ENCODE results near the gene DPP6.

Gene DPP6

DNA sequence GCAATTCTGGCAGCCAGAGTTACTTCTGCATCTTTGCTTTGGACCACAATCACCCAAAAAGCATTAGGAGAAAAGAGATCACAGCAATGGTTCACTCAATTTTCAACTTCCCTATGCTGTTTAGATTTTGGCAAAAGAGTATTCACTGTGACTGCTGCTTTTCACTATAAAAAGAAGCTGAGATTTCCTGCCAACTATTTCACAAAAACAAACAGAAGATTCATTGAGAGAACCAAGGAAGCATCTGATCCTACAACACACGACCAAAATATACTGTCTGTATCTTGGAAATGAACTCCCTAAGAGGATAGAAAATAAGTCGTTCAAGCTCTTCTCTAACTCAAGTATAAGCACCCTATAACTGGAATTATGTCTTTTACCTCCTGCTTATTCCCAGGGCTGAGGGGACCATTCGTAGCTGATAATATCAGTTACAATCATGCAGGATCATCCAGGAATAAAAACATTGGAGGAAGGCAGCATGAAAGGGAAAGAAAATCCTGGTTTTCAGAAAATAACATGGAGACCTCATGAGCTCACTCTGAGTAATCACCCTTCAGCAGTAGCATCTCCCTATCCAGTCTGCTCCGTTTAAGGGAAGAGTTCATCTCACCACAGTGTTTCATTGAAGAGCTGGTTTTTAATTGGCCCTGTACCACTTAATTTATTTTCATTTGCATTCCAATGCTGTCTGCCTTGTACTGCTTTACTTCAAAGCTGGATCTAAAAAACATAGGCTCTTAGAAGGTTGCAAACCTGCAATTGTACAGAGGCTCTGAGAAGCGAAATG is 694.6 kb downstream of the DPP6 start:
- no peak for DNase-seq (ENCODE audit: extremely low read depth, insufficient read length)
- no peaks in the 10 kb centered on the region for H3K27me3 ChIP-seq (replicated peaks; ENCODE audit: control insufficient read depth, insufficient read depth, low read length)
- H3K4me3 ChIP-seq (replicated peaks; ENCODE audit: low read depth, low read length): no peak overlapping the region
- TF ChIP-seq, protein P1, sequence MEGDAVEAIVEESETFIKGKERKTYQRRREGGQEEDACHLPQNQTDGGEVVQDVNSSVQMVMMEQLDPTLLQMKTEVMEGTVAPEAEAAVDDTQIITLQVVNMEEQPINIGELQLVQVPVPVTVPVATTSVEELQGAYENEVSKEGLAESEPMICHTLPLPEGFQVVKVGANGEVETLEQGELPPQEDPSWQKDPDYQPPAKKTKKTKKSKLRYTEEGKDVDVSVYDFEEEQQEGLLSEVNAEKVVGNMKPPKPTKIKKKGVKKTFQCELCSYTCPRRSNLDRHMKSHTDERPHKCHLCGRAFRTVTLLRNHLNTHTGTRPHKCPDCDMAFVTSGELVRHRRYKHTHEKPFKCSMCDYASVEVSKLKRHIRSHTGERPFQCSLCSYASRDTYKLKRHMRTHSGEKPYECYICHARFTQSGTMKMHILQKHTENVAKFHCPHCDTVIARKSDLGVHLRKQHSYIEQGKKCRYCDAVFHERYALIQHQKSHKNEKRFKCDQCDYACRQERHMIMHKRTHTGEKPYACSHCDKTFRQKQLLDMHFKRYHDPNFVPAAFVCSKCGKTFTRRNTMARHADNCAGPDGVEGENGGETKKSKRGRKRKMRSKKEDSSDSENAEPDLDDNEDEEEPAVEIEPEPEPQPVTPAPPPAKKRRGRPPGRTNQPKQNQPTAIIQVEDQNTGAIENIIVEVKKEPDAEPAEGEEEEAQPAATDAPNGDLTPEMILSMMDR (IDR thresholded peaks at IDR 0.05; ENCODE audit: insufficient read depth, low read length, poor library complexity, severe bottlenecking): no peak
- no peaks in the 10 kb centered on the region for H3K36me3 ChIP-seq (ENCODE audit: control insufficient read depth, insufficient read depth, low read length)

DNA sequence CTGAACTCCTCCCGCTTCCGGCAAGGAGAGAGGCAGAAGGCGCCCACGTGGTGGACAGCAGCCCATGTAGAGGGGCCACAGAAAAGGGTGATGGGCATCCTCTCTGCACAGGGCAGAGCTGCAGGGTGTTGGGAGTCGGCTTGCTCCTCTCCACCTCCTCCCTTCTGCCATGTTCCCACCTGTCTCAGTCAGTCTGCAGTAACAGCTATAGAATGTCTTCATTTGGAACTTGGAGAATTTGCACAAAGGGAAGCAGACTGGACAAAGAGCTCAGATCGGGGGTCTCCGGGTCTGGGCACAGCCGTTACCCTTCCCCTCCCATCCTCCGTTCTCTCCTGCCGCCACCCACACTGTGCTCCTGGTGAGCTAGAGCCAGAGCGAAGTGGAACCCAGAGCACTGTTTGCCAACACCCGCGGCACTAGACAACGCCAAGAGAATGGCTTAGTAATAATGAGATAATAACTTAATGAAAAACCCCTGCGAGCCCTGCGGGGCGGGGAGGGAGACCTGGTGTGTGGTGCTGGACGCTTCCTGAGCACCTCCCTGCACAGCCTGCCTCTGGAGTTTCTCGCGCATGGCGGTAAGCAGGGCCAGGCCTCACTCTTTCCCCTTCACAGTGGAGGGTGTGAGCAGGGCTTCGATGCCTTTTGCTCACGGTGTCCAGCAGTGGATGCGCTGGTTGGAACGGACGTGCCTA is 696.0 kb downstream of the DPP6 start:
- Histone ChIP-seq H3K4me3 (replicated peaks; ENCODE audit: low read depth, low read length) (no peak overlapping the region), H3K36me3 (ENCODE audit: control insufficient read depth, insufficient read depth, low read length) (no peaks in the 10 kb centered on the region), H3K27me3 (replicated peaks; ENCODE audit: control insufficient read depth, insufficient read depth, low read length) (no peaks in the 10 kb centered on the region)
- no peak for DNase-seq (ENCODE audit: extremely low read depth, insufficient read length)
- TF ChIP-seq, protein P1 (IDR thresholded peaks at IDR 0.05; ENCODE audit: insufficient read depth, low read length, poor library complexity, severe bottlenecking): no peak

DNA sequence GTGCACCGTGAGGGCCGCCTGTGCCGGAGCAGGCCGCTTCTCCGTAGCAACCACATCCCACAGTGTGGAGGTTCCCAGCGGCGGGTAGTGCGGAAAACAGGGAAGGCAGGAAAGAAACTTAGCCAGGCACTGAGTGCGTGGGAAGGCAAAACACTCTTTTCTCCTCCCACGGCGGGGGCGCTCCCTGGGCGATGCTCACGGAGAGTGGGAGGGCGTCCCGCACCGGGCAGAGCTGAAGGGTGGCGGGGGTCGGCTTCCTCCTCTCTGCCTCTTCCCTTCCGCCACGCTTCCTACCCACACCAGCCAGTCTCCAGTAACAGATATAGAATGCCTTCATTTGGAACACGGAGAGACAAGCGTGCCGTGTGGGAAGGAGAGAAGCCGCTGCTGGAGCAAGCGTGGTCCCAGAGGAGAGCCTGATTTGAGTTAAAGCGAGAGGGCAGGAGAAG is 698.2 kb downstream of the DPP6 start:
- DNase-seq (ENCODE audit: extremely low read depth, insufficient read length): no peak
- TF ChIP-seq, protein P1 (IDR thresholded peaks at IDR 0.05; ENCODE audit: insufficient read depth, low read length, poor library complexity, severe bottlenecking): no peak
- no peaks in the 10 kb centered on the region for H3K27me3 ChIP-seq (replicated peaks; ENCODE audit: control insufficient read depth, insufficient read depth, low read length)
- no peaks in the 10 kb centered on the region for H3K36me3 ChIP-seq (ENCODE audit: control insufficient read depth, insufficient read depth, low read length)
- no peak overlapping the region for H3K4me3 ChIP-seq (replicated peaks; ENCODE audit: low read depth, low read length)

DNA sequence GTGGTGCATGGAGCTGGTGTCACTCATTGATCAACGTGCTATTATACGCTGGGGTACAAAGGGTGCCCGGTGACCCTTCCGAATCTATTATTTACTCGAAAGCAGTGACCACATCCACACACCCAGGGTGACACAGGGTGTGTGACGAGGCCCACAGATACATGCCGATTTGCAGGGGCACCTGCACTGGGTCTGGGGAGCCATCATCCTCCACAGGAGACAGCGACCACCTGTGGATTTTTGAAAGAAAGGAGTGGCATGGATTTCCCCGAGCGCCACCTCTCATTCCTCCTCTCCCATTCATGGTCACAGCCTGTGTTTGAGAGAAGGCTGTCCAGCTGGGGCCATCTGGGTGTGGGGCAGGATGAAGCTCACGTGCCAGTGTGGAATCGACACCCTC is 701.0 kb downstream of the DPP6 start:
- TF ChIP-seq, protein P1 (IDR thresholded peaks at IDR 0.05; ENCODE audit: insufficient read depth, low read length, poor library complexity, severe bottlenecking): no peak
- H3K27me3 ChIP-seq (replicated peaks; ENCODE audit: control insufficient read depth, insufficient read depth, low read length): no peaks in the 10 kb centered on the region
- no peak for DNase-seq (ENCODE audit: extremely low read depth, insufficient read length)
- H3K36me3 ChIP-seq (ENCODE audit: control insufficient read depth, insufficient read depth, low read length): no peaks in the 10 kb centered on the region
- no peak overlapping the region for H3K4me3 ChIP-seq (replicated peaks; ENCODE audit: low read depth, low read length)

DNA sequence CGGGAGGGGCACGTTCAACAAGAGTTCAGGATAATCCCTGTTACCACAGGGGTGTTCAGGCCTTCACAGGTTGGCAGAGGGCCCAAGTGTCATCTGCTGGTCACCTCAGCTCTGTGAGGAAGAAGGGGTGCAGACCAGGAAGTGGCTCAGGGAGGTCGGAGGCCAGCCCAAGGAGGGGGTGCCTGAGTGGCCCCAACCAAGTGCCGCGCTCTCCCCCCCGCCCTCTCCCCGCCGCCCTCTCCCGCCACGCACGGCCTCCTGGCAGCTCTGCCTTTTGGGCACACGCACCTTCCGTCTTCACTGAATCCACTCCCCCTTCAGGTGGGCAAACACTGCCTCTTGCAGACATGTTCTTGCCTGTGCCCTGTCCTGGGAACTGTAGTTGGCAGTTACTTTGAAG is 705.6 kb downstream of the DPP6 start:
- no peaks in the 10 kb centered on the region for H3K36me3 ChIP-seq (ENCODE audit: control insufficient read depth, insufficient read depth, low read length)
- H3K27me3 ChIP-seq (replicated peaks; ENCODE audit: control insufficient read depth, insufficient read depth, low read length): no peaks in the 10 kb centered on the region
- DNase-seq (ENCODE audit: extremely low read depth, insufficient read length): no peak
- TF ChIP-seq, protein P1 (IDR thresholded peaks at IDR 0.05; ENCODE audit: insufficient read depth, low read length, poor library complexity, severe bottlenecking): no peak
- H3K4me3 ChIP-seq (replicated peaks; ENCODE audit: low read depth, low read length): no peak overlapping the region

All from GM06990 (cell line).